MCF 10A (cell line): ENCODE measurements around the gene AQR. TPM values are rescaled to one million over a fixed set of nuclear protein-coding genes. Genes with fewer than 3 reads are reported as not detected.

Source experiments
- BruUV-seq: library from RNA; stranded (reverse); fragments of 400-500 nt; replicated peaks from 2 replicates; lab custom pipeline; 2021; lab: Mats Ljungman, UMichigan
- CTCF ChIA-PET: fragments of 300-600 bp; sonication (Branson Sonifier 250); formaldehyde crosslinking; extraction: SDS; loops from one replicate; lab custom pipeline; 2021; ENCODE audit warnings: antibody characterized with exemption, inconsistent platforms; lab: Yijun Ruan, JAX
- POLR2A ChIA-PET: fragments of 300-600, 350-650 bp; sonication (Branson Sonifier 250); formaldehyde crosslinking; extraction: SDS; loops from one replicate; lab custom pipeline; 2020; ENCODE audit warnings: antibody characterized with exemption, inconsistent platforms; lab: Yijun Ruan, JAX
- DNase-seq: peaks from one replicate; pipeline ENCODE4 v3.0.0-alpha.2; 2018; ENCODE audit not compliant: unreplicated experiment
- H3K27ac Mint-ChIP-seq: one replicate; pipeline ENCODE4 v1.8.0; 2022; ENCODE audit warnings: mild to moderate bottlenecking, low read depth, mixed read lengths; ENCODE audit not compliant: unreplicated experiment
- H3K27me3 Mint-ChIP-seq: one replicate; pipeline ENCODE4 v1.8.0; 2022; ENCODE audit warnings: mixed read lengths; ENCODE audit not compliant: insufficient read depth, unreplicated experiment
- H3K36me3 Mint-ChIP-seq: one replicate; pipeline ENCODE4 v1.8.0; 2022; ENCODE audit warnings: mild to moderate bottlenecking, moderate library complexity, mixed read lengths; ENCODE audit not compliant: insufficient read depth, unreplicated experiment
- H3K4me1 Mint-ChIP-seq: one replicate; pipeline ENCODE4 v1.8.0; 2022; ENCODE audit warnings: mixed read lengths; ENCODE audit not compliant: insufficient read depth, unreplicated experiment
- H3K4me3 Mint-ChIP-seq: one replicate; pipeline ENCODE4 v1.8.0; 2022; ENCODE audit warnings: mild to moderate bottlenecking, moderate library complexity, mixed read lengths; ENCODE audit not compliant: unreplicated experiment
- H3K9me3 Mint-ChIP-seq: one replicate; pipeline ENCODE4 v1.8.0; 2022; ENCODE audit warnings: mixed read lengths; ENCODE audit not compliant: unreplicated experiment
- intact Hi-C: fragments of 100-400 bp; cut with micrococcal nuclease; formaldehyde crosslinking; loops from 2 replicates; pipeline ENCODE4 v1.14.1; 2022
- total RNA-seq: library from RNA; stranded (reverse); gene quantifications from 2 replicates; pipeline ENCODE4 v1.2.3, GENCODE V29; 2022
- TF ChIP-seq, protein P1 (sequence below): fragments of 200-600 bp; IDR thresholded peaks from one replicate; pipeline ENCODE4 v1.8.0; 2022; ENCODE audit warnings: antibody characterized with exemption, mild to moderate bottlenecking; ENCODE audit not compliant: unreplicated experiment

AQR gene
- total RNA-seq, 1 experiment from 2014 or later = 26.5 TPM

- Mint-ChIP-seq H3K4me1 (peaks cover 18% of the 10 kb centered on the region), H3K27me3 (no peaks in the 10 kb centered on the region), H3K27ac (no peak overlapping the region), H3K9me3 (no peaks in the 10 kb centered on the region), H3K36me3 (no peaks in the 10 kb centered on the region), H3K4me3 (no peak overlapping the region)
- CTCF ChIA-PET = interaction anchor here (0.6 to 1.1 kb wide), 2 partner anchors 9 to 49 kb away, joined by 3 read pairs; no protein-coding TSS in a partner anchor
- POLR2A ChIA-PET = interaction anchor here (0.6 to 1.6 kb wide), 4 partner anchors 10 to 44 kb away, joined by 3 to 8 read pairs (median 4); partner anchors contain the start of gene AQR
- TF ChIP-seq, protein P1, sequence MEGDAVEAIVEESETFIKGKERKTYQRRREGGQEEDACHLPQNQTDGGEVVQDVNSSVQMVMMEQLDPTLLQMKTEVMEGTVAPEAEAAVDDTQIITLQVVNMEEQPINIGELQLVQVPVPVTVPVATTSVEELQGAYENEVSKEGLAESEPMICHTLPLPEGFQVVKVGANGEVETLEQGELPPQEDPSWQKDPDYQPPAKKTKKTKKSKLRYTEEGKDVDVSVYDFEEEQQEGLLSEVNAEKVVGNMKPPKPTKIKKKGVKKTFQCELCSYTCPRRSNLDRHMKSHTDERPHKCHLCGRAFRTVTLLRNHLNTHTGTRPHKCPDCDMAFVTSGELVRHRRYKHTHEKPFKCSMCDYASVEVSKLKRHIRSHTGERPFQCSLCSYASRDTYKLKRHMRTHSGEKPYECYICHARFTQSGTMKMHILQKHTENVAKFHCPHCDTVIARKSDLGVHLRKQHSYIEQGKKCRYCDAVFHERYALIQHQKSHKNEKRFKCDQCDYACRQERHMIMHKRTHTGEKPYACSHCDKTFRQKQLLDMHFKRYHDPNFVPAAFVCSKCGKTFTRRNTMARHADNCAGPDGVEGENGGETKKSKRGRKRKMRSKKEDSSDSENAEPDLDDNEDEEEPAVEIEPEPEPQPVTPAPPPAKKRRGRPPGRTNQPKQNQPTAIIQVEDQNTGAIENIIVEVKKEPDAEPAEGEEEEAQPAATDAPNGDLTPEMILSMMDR = no peak
- BruUV-seq = no TSS peak
- intact Hi-C loops = no loop called here
- no peak for DNase-seq
These were observed 25.4 kb upstream of the AQR start for GRCh38 chr15:34994925-34995324.

GRCh38 chr15:34993877-34994276, 24.3 kb upstream of the AQR start:
- no peak overlapping the region for H3K27ac Mint-ChIP-seq
- ChIA-PET CTCF (interaction anchor here (0.7 kb wide), 1 partner anchor 526 kb away, joined by 3 read pairs; no protein-coding TSS in a partner anchor), POLR2A (interaction anchor here (0.8 to 1.3 kb wide), 3 partner anchors 10 to 49 kb away, joined by 3 to 4 read pairs (median 4); no protein-coding TSS in a partner anchor)
- H3K4me1 Mint-ChIP-seq = peaks cover 18% of the 10 kb centered on the region
- DNase-seq = no peak
- intact Hi-C loops = no loop called here
- H3K36me3 Mint-ChIP-seq = no peaks in the 10 kb centered on the region
- H3K9me3 Mint-ChIP-seq = no peaks in the 10 kb centered on the region
- TF ChIP-seq, protein P1 = no peak
- no TSS peak for BruUV-seq
- H3K4me3 Mint-ChIP-seq = no peak overlapping the region
- H3K27me3 Mint-ChIP-seq = no peaks in the 10 kb centered on the region

- intact Hi-C loops = no loop called here
- no TSS peak for BruUV-seq
- Mint-ChIP-seq H3K27me3 (no peaks in the 10 kb centered on the region), H3K9me3 (no peaks in the 10 kb centered on the region), H3K4me1 (peaks cover 18% of the 10 kb centered on the region), H3K36me3 (peaks cover 1% of the 10 kb centered on the region), H3K4me3 (no peak overlapping the region), H3K27ac (no peak overlapping the region)
- CTCF ChIA-PET = interaction anchor here (0.7 kb wide), 1 partner anchor 300 kb away, joined by 3 read pairs; no protein-coding TSS in a partner anchor
- POLR2A ChIA-PET = interaction anchor here (0.8 to 1.3 kb wide), 3 partner anchors 26 to 50 kb away, joined by 3 to 4 read pairs (median 3); no protein-coding TSS in a partner anchor
- no peak for DNase-seq
- TF ChIP-seq, protein P1 = no peak
These were observed 23.9 kb upstream of the AQR start for GRCh38 chr15:34993412-34993811.

- Mint-ChIP-seq H3K4me3 (peak within 1 kb of the TSS; percentile 91), H3K27ac (peak within 1 kb of the TSS; percentile 98), H3K9me3 (no peaks in the 10 kb centered on the region), H3K36me3 (peaks cover 28% of the 10 kb centered on the region), H3K4me1 (peaks cover 12% of the 10 kb centered on the region), H3K27me3 (no peaks in the 10 kb centered on the region)
- TF ChIP-seq, protein P1 = no peak
- intact Hi-C loops = loop anchor here (10.0 kb wide), 1 partner anchor 457 kb away; no protein-coding TSS in a partner anchor
- ChIA-PET POLR2A (interaction anchor here (0.5 to 8.2 kb wide), 22 partner anchors 9 to 1680 kb away, joined by 3 to 181 read pairs (median 4); partner anchors contain the start of genes AQR and SLC12A6), CTCF (interaction anchor here (0.6 to 1.1 kb wide), 4 partner anchors 13 to 769 kb away, joined by 3 to 4 read pairs (median 4); no protein-coding TSS in a partner anchor)
- DNase-seq = peak; percentile 69
- BruUV-seq = TSS peak; percentile 86
These were observed 18.7 kb upstream of the AQR start, which contains the start of gene ZNF770 for GRCh38 chr15:34988027-34988902. Gene ZNF770, minus strand, starts transcription at chr15:34988287. Its CDS starts 4,853 bp downstream, at chr15:34983434.
